Ishikawa (cell line): ENCODE data around the gene PTDSS2.

Experiments
- CEBPB ChIP-seq: IDR thresholded peaks from 2 replicates; pipeline ENCODE4 v1.6.1; 2012
- CREB1 ChIP-seq: IDR thresholded peaks from 2 replicates; pipeline ENCODE4 v1.6.1; 2012; ENCODE audit warnings: low read depth
- EGR1 ChIP-seq: IDR thresholded peaks from 2 replicates; pipeline ENCODE4 v1.6.1; 2012
- EP300 ChIP-seq: IDR thresholded peaks from 2 replicates; pipeline ENCODE4 v1.6.1; 2012; ENCODE audit warnings: borderline replicate concordance
- FOXM1 ChIP-seq: IDR thresholded peaks from 2 replicates; pipeline ENCODE4 v1.6.1; 2012; ENCODE audit warnings: low read depth, borderline replicate concordance
- NFIC ChIP-seq: IDR thresholded peaks from 2 replicates; pipeline ENCODE4 v1.6.1; 2012
- RAD21 ChIP-seq: IDR thresholded peaks from 2 replicates; pipeline ENCODE4 v1.6.1; 2012; ENCODE audit warnings: low read depth
- REST ChIP-seq: IDR thresholded peaks from 2 replicates; pipeline ENCODE4 v1.6.1; 2012; ENCODE audit warnings: low read depth, mild to moderate bottlenecking
- TAF1 ChIP-seq: IDR thresholded peaks from 2 replicates; pipeline ENCODE4 v1.6.1; 2012; ENCODE audit warnings: low read depth, mild to moderate bottlenecking
- TCF12 ChIP-seq: IDR thresholded peaks from 2 replicates; pipeline ENCODE4 v1.6.1; 2012; ENCODE audit warnings: low read depth
- TEAD4 ChIP-seq: IDR thresholded peaks from 2 replicates; pipeline ENCODE4 v1.6.1; 2012
- YY1 ChIP-seq: IDR thresholded peaks from 2 replicates; pipeline ENCODE4 v1.6.1; 2012; ENCODE audit warnings: low read depth
- ZBTB7A ChIP-seq: IDR thresholded peaks from 2 replicates; pipeline ENCODE4 v1.6.1; 2012; ENCODE audit warnings: low read depth
- TF ChIP-seq, protein P1 (sequence below): IDR thresholded peaks from 2 replicates; pipeline ENCODE4 v1.6.1; 2012
- TF ChIP-seq, protein P2 (sequence below): IDR thresholded peaks from 2 replicates; pipeline ENCODE4 v1.6.1; 2012

PTDSS2 gene

DNA sequence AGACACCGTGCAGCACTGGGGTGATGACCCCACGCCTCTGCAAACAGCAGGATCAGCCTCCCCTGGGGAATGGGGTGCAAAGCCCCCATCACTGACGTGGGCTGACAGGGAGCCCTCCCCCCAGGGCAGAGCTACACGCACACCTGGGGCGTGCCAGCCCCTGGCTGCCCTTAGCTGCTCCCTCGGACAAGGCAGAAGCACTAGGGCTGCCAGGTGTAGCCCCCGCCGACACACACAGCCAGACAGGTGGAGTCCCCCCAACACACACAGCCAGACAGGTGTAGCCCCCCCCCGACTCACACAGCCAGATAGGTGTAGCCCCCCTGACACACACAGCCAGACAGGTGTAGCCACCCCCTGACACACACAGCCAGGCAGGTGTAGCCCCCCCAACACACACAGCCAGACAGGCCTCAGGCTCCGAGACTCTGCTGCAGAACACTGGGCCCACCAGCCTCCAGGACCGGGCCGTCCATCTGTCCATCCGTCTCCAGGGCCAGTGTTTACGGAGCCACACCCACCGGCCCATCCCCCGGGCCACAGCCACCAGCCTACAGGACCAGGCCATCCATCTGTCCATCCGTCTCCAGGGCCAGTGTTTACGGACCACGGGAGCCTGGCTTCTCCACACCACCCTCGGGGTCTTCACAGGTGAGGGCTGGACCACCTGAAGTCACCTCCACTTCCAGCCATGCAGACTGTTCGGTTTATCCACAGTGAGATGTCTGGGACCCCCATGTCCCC lies 11.8 kb upstream of the PTDSS2 start:
- TF ChIP-seq TAF1 (no peak), EGR1 (no peak), CEBPB (no peak), TEAD4 (no peak), NFIC (no peak), EP300 (no peak), CREB1 (no peak), REST (no peak), TCF12 (no peak), YY1 (no peak), ZBTB7A (no peak), RAD21 (no peak)
- TF ChIP-seq, protein P1, sequence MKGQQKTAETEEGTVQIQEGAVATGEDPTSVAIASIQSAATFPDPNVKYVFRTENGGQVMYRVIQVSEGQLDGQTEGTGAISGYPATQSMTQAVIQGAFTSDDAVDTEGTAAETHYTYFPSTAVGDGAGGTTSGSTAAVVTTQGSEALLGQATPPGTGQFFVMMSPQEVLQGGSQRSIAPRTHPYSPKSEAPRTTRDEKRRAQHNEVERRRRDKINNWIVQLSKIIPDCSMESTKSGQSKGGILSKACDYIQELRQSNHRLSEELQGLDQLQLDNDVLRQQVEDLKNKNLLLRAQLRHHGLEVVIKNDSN: no peak
- TF ChIP-seq, protein P2, sequence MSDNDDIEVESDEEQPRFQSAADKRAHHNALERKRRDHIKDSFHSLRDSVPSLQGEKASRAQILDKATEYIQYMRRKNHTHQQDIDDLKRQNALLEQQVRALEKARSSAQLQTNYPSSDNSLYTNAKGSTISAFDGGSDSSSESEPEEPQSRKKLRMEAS: no peak

DNA sequence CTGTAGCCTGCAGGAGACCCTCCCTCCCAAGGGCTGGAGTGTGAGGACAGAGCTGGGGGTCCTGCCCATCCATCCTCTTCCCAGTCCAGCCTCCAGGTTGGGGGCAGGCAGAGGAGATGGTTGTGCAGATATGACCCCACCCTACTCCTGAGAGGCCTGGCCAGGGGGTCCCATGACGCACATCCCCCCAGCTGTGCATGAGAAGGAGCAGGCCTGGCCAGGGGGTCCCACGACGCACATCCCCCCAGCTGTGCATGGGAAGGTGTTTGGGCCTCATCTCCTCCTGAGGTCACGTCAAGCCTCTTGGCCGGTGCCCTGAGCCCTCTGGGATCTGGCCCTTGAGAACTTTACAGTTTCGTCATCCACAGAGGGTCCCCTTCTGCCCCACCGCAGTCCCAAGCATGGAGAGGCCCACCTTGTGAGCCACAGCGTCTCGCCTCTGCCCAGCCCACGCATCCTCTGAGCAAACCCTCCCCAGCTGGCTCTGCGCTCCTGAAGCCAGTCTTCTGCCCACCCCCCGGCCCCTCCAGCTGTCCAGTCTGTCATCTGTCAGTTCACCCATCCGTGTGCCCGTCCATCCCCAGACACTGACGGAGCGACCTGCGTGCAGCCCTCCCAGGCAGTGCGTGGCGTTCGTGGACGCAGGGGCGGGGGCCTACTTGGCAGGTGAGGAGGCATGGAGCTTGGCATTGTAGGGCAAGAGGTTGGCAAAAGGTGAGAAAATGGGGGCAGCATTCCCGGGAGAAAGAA lies 10.6 kb upstream of the PTDSS2 start:
- TF ChIP-seq FOXM1 (no peak), TEAD4 (no peak), CREB1 (no peak), TCF12 (no peak), ZBTB7A (no peak), EP300 (no peak), CEBPB (no peak)
- TF ChIP-seq, protein P2: no peak
- TF ChIP-seq, protein P1: no peak

- TF ChIP-seq NFIC (no peak), RAD21 (peak; percentile 31; the same call in 1 of the 2 replicates), TEAD4 (no peak)
These were observed 9.7 kb upstream of the PTDSS2 start for GRCh38 chr11:440065-441042.

DNA sequence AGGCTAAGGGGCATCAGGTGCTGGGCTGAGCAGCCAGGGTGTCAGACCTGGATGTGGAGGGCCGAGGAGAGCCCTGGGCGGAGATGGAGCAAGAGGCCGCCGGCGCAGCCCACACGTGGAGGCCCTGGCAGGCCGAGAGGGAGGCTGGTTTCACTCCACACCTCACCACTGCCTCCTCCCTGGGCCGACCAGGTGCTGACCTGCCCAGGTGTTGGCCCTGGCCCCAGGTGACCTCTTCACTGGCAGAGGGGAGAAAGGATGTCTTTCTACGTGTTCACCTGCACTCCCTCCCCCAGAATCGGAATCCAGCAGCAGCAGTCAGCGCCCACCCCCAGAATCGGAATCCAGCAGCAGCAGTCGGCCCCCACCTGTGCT lies 9.0 kb upstream of the PTDSS2 start:
- TF ChIP-seq TCF12: no peak
- TF ChIP-seq, protein P1: no peak
- TF ChIP-seq TEAD4: no peak
- TF ChIP-seq, protein P2: no peak
- no peak for TF ChIP-seq NFIC
- TF ChIP-seq ZBTB7A: no peak
- TF ChIP-seq REST: no peak
- no peak for TF ChIP-seq EGR1
- TF ChIP-seq CREB1: no peak
- no peak for TF ChIP-seq CEBPB
- no peak for TF ChIP-seq YY1
- TF ChIP-seq FOXM1: no peak
- no peak for TF ChIP-seq RAD21
- TF ChIP-seq TAF1: no peak
- no peak for TF ChIP-seq EP300
